ENCODE data around the gene PITPNM1.

- TF ChIP-seq REST (IDR thresholded peaks at IDR 0.05; ENCODE audit: borderline replicate concordance): peak; percentile 60
- no peak for TF ChIP-seq CTCF (IDR thresholded peaks at IDR 0.05; ENCODE audit: poor library complexity, severe bottlenecking)
- peak; percentile 76 for TF ChIP-seq EP300 (conservative IDR thresholded peaks at IDR 0.05; ENCODE audit: poor library complexity, severe bottlenecking)
- no peak for TF ChIP-seq EZH2 (IDR thresholded peaks at IDR 0.05; ENCODE audit: borderline replicate concordance, insufficient read depth, low read length, poor library complexity, severe bottlenecking)
- peak; percentile 88 for TF ChIP-seq POLR2AphosphoS5 (IDR thresholded peaks at IDR 0.05)
- no peak for TF ChIP-seq TAF1 (IDR thresholded peaks at IDR 0.05; ENCODE audit: low read depth)
- no peak for TF ChIP-seq RAD21 (conservative IDR thresholded peaks at IDR 0.05)
- peak; percentile 30 for TF ChIP-seq SMC3 (conservative IDR thresholded peaks at IDR 0.05; ENCODE audit: poor library complexity)
Observed at GRCh38 chr11:67508486-67509121, 3.4 kb upstream of the PITPNM1 start.
